B cell (primary cell): ENCODE measurements around the gene MYH13. TPM values are rescaled to one million over a fixed set of nuclear protein-coding genes. Genes with fewer than 3 reads are reported as not detected.
A peak's percentile ranks its signal among the peaks of the same experiment; 100 is the strongest.

Experiments used
- ATAC-seq: fragments of 200-7000 bp; cut with Tn5 transposase; one replicate; pipeline ENCODE4 v1.10.0; 2021; ENCODE audit warnings: low read depth, mild to moderate bottlenecking, moderate number of reproducible peaks, moderate library complexity
- CTCF ChIA-PET: fragments of 350-600 bp; sonication (Branson Sonifier 250); formaldehyde crosslinking; loops from one replicate; lab custom pipeline; 2021; ENCODE audit warnings: antibody characterized with exemption, inconsistent platforms; lab: Charles Lee
- POLR2A ChIA-PET: fragments of 350-600 bp; sonication (Branson Sonifier 250); formaldehyde crosslinking; loops from one replicate; lab custom pipeline; 2021; ENCODE audit warnings: antibody characterized with exemption; lab: Charles Lee
- DNase-seq: peaks from one replicate; pipeline ENCODE4 v3.0.0; 2013
- H2AFZ ChIP-seq: 2 replicates; pipeline ENCODE4 v1.6.1; 2012; ENCODE audit warnings: mild to moderate bottlenecking, low read depth, low read length; ENCODE audit not compliant: insufficient read depth, poor library complexity, severe bottlenecking
- H3K27ac ChIP-seq, 2 donors: 1 replicate in 1 of 2; 2 replicates in 1 of 2; pipeline ENCODE4 v1.5.1; 2012 to 2013; ENCODE audit warnings: low read length in 2 of 2, mild to moderate bottlenecking in 2 of 2, moderate library complexity in 1 of 2
- H3K27me3 ChIP-seq, 4 experiments: fragments of 200-600 bp in 1 of 4; sonication (generic) in 1 of 4; replicated peaks in 1 of 4; 1 replicate in 2 of 4; 2 replicates in 2 of 4; pipeline versions ENCODE4 v1.6.1 to v1.7.0; 2013 to 2016; ENCODE audit warnings: low read length in 3 of 4, mild to moderate bottlenecking in 2 of 4, mixed read lengths in 1 of 4, moderate library complexity in 1 of 4; ENCODE audit not compliant: insufficient read depth in 4 of 4, control insufficient read depth in 3 of 4; ENCODE audit errors: control extremely low read depth in 1 of 4
- H3K36me3 ChIP-seq, 2 experiments: replicated peaks in 1 of 2; 1 replicate in 1 of 2; 2 replicates in 1 of 2; pipeline versions ENCODE4 v1.6.1 to v1.7.1; 2013; ENCODE audit warnings: low read length in 1 of 2; ENCODE audit not compliant: insufficient read depth in 2 of 2, control insufficient read depth in 1 of 2; ENCODE audit errors: control extremely low read depth in 1 of 2, extremely low read depth in 1 of 2
- H3K4me1 ChIP-seq, 2 donors: fragments of 200-600 bp in 1 of 2; sonication (generic) in 1 of 2; 1 replicate in 1 of 2; 2 replicates in 1 of 2; pipeline versions ENCODE4 v1.5.1 to v1.6.1; 2013 to 2017; ENCODE audit warnings: low read length in 2 of 2; ENCODE audit not compliant: control insufficient read depth in 2 of 2, insufficient read depth in 2 of 2
- H3K4me2 ChIP-seq: replicated peaks from 2 replicates; pipeline ENCODE3; 2012; ENCODE audit warnings: mild to moderate bottlenecking, low read depth, low read length; ENCODE audit not compliant: poor library complexity, severe bottlenecking
- H3K4me3 ChIP-seq, 5 experiments: fragments of 200-600 bp in 1 of 5; sonication (generic) in 1 of 5; 1 replicate in 3 of 5; 2 replicates in 2 of 5; pipeline versions ENCODE4 v1.5.1 to v1.7.0; 2011 to 2016; ENCODE audit warnings: low read length in 4 of 5, mild to moderate bottlenecking in 4 of 5, low read depth in 2 of 5, control low read depth in 1 of 5, moderate library complexity in 1 of 5; ENCODE audit not compliant: insufficient read depth in 1 of 5; ENCODE audit errors: control extremely low read depth in 1 of 5, extremely low read depth in 1 of 5
- H3K79me2 ChIP-seq: fragments of 200-600 bp; sonication (generic); one replicate; pipeline ENCODE4 v1.6.0; 2016; ENCODE audit warnings: low read length; ENCODE audit not compliant: control insufficient read depth, insufficient read depth
- H3K9ac ChIP-seq: fragments of 200-600 bp; sonication (generic); 2 replicates; pipeline ENCODE4 v1.6.1; 2017; ENCODE audit warnings: mild to moderate bottlenecking, low read length, moderate library complexity
- H3K9me3 ChIP-seq, 3 donors: one replicate each; pipeline versions ENCODE4 v1.6.1 to v1.7.1; 2013; ENCODE audit warnings: low read length in 2 of 3; ENCODE audit not compliant: control insufficient read depth in 2 of 3, insufficient read depth in 1 of 3; ENCODE audit errors: control extremely low read depth in 1 of 3
- H4K20me1 ChIP-seq: 2 replicates; pipeline ENCODE4 v1.6.0; 2012; ENCODE audit warnings: mild to moderate bottlenecking, low read length; ENCODE audit not compliant: insufficient read depth, control insufficient read depth, poor library complexity, severe bottlenecking
- H3K27ac Mint-ChIP-seq: one replicate; pipeline ENCODE4 v1.8.0; 2021; ENCODE audit warnings: mixed read lengths
- H3K27me3 Mint-ChIP-seq: one replicate; pipeline ENCODE4 v1.8.0; 2021; ENCODE audit warnings: mixed read lengths
- H3K4me1 Mint-ChIP-seq: one replicate; pipeline ENCODE4 v1.8.0; 2021; ENCODE audit warnings: mixed read lengths
- H3K4me3 Mint-ChIP-seq: one replicate; pipeline ENCODE4 v1.8.0; 2021; ENCODE audit warnings: mixed read lengths
- H3K9me3 Mint-ChIP-seq: one replicate; pipeline ENCODE4 v1.8.0; 2022; ENCODE audit warnings: mixed read lengths; ENCODE audit not compliant: insufficient read depth
- EZH2 ChIP-seq: IDR thresholded peaks from 2 replicates; pipeline ENCODE4 v1.6.1; 2012; ENCODE audit warnings: borderline replicate concordance, low read depth, mild to moderate bottlenecking, moderate library complexity, low read length; ENCODE audit not compliant: insufficient read depth, poor library complexity, severe bottlenecking
- WGBS: methylation state at CpG from one replicate; pipeline ENCODE4 v1.1.5; 2013; ENCODE audit warnings: missing lambda C conversion rate; ENCODE audit not compliant: insufficient coverage; 5-methylcytosine and 5-hydroxymethylcytosine counted together
- intact Hi-C: fragments of 100-400 bp; cut with micrococcal nuclease; formaldehyde crosslinking; loops from one replicate; pipeline ENCODE4 v1.10.0; 2022
- polyA plus RNA-seq: library from polyadenylated mRNA; depleted of rRNA; stranded (reverse); fragments of >200 nt; gene quantifications from 2 replicates; pipeline ENCODE4 v1.2.3, GENCODE V29; 2012
- total RNA-seq, 2 donors: library from RNA; stranded (reverse); fragments of 120-200 nt in 1 of 2; gene quantifications; 1 replicate in 1 of 2; 2 replicates in 1 of 2; pipeline versions ENCODE4 v1.2.3 to v1.2.4, GENCODE V29; 2013 to 2022
- TF ChIP-seq, protein P1 (sequence below): fragments of 200-600 bp; IDR thresholded peaks from one replicate; pipeline ENCODE4 v1.8.0; 2022; ENCODE audit warnings: antibody characterized with exemption, mild to moderate bottlenecking

The MYH13 gene
- total and polyA plus RNA-seq, 2 donors (not counting 1 experiment from before 2014, with no cell fraction given) = not detected

DNA sequence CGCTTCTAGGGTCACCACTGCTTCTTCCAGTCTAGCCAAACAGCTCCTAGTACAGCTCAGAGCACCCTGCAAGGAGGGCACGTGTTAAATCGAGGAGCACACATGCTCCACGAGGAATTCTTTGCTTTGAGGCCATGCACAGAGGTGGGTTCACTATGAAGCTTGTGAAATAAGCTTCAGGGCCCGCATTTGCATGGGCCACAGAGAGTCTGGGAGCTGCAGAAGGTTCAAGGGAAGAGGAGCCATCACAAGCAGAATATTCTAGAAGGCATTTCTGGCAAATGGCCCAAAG lies 55.3 kb downstream of the MYH13 start:
- no peak overlapping the region for H3K9ac ChIP-seq
- H3K4me3 ChIP-seq = no peak overlapping the region
- no peaks in the 10 kb centered on the region for H3K9me3 Mint-ChIP-seq
- H3K4me1 Mint-ChIP-seq = no peaks in the 10 kb centered on the region
- H3K4me2 ChIP-seq = no peak overlapping the region
- intact Hi-C loops = no loop called here
- H3K27me3 ChIP-seq = peaks cover 0 to 2% (median 0%) of the 10 kb centered on the region in 4 experiments
- no peak overlapping the region for H3K27ac ChIP-seq
- H3K79me2 ChIP-seq = no peaks in the 10 kb centered on the region
- no peaks in the 10 kb centered on the region for H4K20me1 ChIP-seq
- H3K27ac Mint-ChIP-seq = no peak overlapping the region
- no peaks in the 10 kb centered on the region for H3K4me1 ChIP-seq
- no peak for DNase-seq
- H3K27me3 Mint-ChIP-seq = peaks cover 3% of the 10 kb centered on the region
- no peak for ATAC-seq
- H3K9me3 ChIP-seq = peaks cover 0 to 2% (median 0%) of the 10 kb centered on the region in 3 donors
- no peak overlapping the region for H2AFZ ChIP-seq
- H3K4me3 Mint-ChIP-seq = no peak overlapping the region
- ChIA-PET CTCF (interaction anchor here (0.6 to 1.0 kb wide), 3 partner anchors 10 to 90 kb away, joined by 3 read pairs; no protein-coding TSS in a partner anchor), POLR2A (no interaction called here)
- TF ChIP-seq, protein P1, sequence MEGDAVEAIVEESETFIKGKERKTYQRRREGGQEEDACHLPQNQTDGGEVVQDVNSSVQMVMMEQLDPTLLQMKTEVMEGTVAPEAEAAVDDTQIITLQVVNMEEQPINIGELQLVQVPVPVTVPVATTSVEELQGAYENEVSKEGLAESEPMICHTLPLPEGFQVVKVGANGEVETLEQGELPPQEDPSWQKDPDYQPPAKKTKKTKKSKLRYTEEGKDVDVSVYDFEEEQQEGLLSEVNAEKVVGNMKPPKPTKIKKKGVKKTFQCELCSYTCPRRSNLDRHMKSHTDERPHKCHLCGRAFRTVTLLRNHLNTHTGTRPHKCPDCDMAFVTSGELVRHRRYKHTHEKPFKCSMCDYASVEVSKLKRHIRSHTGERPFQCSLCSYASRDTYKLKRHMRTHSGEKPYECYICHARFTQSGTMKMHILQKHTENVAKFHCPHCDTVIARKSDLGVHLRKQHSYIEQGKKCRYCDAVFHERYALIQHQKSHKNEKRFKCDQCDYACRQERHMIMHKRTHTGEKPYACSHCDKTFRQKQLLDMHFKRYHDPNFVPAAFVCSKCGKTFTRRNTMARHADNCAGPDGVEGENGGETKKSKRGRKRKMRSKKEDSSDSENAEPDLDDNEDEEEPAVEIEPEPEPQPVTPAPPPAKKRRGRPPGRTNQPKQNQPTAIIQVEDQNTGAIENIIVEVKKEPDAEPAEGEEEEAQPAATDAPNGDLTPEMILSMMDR = no peak
- no peak for TF ChIP-seq EZH2
- no peaks in the 10 kb centered on the region for H3K36me3 ChIP-seq
- 82% methylated on average over 5 of the region's 5 CpGs for WGBS

DNA sequence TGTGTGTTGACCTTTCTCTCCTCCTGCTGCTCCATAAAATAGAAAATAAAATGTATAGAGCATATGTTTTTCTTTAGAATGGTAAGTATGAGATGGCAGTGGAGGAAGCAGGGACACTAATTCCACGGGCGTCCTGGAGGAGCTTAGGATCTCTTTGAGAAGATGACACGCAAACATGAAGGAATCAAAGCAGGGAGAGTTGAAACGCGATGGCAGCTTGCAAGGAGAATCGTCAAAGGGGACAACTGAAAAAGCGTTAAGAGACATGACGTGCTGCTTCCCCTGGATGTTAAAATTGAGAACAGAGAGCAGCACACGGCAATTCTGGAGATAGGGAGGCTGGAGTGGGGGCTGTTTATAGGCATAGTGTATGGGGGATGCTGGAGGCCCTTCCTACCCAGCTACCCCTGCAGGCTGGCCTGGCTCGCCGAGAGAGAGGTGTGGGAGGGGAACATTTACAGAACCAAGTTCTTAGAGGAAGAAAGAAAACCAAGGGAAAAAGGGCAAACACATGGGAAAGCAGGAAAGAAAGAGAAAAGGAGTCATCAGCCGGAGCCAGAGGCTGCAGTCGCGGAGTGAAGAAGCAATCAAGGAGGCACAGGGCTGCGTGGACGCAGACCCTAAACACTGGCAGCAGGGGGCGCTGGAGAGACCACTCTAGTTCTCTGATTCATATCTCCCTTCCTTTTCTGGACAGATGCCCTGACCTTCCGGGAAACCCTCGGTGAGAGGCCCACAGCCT lies 55.8 kb downstream of the MYH13 start:
- Histone ChIP-seq H3K79me2 (no peaks in the 10 kb centered on the region), H3K27ac (no peak overlapping the region), H3K36me3 (no peaks in the 10 kb centered on the region), H3K9ac (no peak overlapping the region), H3K4me2 (no peak overlapping the region), H4K20me1 (no peaks in the 10 kb centered on the region), H3K4me1 (no peaks in the 10 kb centered on the region), H2AFZ (no peak overlapping the region), H3K9me3 (peaks cover 0 to 2% (median 0%) of the 10 kb centered on the region in 3 donors), H3K27me3 (peaks cover 0 to 2% (median under 1%) of the 10 kb centered on the region in 4 experiments), H3K4me3 (no peak overlapping the region)
- DNase-seq (no peak), ATAC-seq (no peak)
- intact Hi-C loops = no loop called here
- whole genome bisulfite sequencing = 56% methylated on average over 16 of the region's 19 CpGs
- CTCF ChIA-PET = interaction anchor here (0.6 to 1.0 kb wide), 4 partner anchors 9 to 107 kb away, joined by 3 to 5 read pairs (median 4); no protein-coding TSS in a partner anchor
- H3K27me3 Mint-ChIP-seq = peaks cover 3% of the 10 kb centered on the region
- no peaks in the 10 kb centered on the region for H3K4me1 Mint-ChIP-seq
- no peaks in the 10 kb centered on the region for H3K9me3 Mint-ChIP-seq
- H3K27ac Mint-ChIP-seq = no peak overlapping the region
- POLR2A ChIA-PET = no interaction called here
- H3K4me3 Mint-ChIP-seq = no peak overlapping the region
- TF ChIP-seq EZH2 = no peak
- TF ChIP-seq, protein P1 = peak; percentile 29
